ENCODE results near the gene SEMA3G. TPM values are rescaled to one million over a fixed set of nuclear protein-coding genes. Genes with fewer than 3 reads are reported as not detected.
A peak's percentile ranks its signal among the peaks of the same experiment; 100 is the strongest.

The SEMA3G gene
- total RNA-seq, 2 donors from 2014 or later = 1.5 to 2.3 TPM

DNA sequence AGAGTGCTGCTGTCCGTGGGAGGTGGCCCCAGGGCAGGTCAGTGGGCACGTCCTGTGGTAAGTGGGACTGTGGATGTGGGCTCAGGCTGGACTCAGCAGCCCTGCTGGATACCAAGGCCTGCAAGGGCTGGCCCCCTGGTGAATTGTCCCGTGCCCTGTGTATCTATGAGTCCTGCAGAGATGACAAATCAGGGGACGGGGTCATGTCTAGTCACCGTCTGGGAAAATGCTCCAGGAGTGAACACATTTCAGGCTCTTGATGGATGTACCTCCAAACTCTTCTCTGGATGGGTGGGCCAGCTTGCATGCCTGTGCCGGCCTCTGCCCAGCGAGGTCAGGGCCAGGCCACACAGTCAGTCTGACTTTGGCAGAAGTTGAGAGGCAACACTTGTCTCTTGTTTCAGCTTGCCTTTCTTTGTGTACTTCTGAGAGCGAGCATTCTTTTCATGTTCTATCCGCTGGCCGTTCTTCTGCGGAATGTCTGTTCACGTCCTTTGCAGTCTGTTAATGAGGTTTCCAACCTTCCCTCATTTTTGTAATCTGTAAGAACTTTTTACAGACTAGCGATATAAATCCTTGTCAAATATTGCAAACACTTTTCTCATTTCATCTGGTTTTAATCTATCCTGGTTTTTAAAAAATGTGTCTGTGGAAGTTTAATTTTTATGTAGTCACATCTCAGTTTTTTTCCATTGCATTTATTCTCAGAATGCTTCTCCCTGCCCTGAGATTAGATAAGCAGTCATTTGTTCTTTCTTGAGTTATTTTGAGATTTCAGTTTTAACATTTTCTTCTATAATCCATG is 38.9 kb upstream of the SEMA3G start:
- no peak overlapping the region for H3K4me3 Mint-ChIP-seq
- peaks cover 2% of the 10 kb centered on the region for H3K36me3 Mint-ChIP-seq (ENCODE audit: low read depth)
- ATAC-seq (no peak), DNase-seq (no peak)
- no peaks in the 10 kb centered on the region for H3K27me3 Mint-ChIP-seq
- H3K9me3 ChIP-seq (ENCODE audit: control insufficient read depth, low read length, poor library complexity, severe bottlenecking) = no peaks in the 10 kb centered on the region
- peaks cover 7% of the 10 kb centered on the region for H3K4me1 Mint-ChIP-seq
- no peak overlapping the region for H3K27ac Mint-ChIP-seq

DNA sequence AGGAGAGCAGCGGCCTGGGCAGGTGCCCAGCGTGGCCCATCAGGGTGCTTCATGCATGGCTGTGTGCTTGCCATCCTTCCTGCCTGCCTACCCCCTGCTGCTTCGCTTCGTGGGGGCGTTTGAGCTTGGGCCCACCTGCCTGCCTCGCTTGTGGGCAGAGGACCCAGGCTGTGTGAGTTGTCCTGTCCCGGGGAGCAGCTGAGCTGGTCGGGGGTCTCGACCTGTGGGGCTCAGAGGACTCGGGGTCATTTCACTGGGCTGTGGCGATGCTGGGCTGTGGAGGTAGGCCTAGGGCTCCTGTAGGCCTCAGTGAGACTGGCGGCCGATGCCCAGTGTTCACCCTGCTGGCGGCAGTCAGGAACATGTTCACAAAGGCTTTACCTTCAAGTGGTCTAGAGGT is 38.2 kb upstream of the SEMA3G start:
- H3K9me3 ChIP-seq (ENCODE audit: control insufficient read depth, low read length, poor library complexity, severe bottlenecking) = no peaks in the 10 kb centered on the region
- Mint-ChIP-seq H3K36me3 (ENCODE audit: low read depth) (peaks cover 2% of the 10 kb centered on the region), H3K4me1 (peaks cover 7% of the 10 kb centered on the region), H3K4me3 (no peak overlapping the region), H3K27ac (peak overlapping the region; percentile 51), H3K27me3 (no peaks in the 10 kb centered on the region)
- ATAC-seq (no peak), DNase-seq (no peak)

DNA sequence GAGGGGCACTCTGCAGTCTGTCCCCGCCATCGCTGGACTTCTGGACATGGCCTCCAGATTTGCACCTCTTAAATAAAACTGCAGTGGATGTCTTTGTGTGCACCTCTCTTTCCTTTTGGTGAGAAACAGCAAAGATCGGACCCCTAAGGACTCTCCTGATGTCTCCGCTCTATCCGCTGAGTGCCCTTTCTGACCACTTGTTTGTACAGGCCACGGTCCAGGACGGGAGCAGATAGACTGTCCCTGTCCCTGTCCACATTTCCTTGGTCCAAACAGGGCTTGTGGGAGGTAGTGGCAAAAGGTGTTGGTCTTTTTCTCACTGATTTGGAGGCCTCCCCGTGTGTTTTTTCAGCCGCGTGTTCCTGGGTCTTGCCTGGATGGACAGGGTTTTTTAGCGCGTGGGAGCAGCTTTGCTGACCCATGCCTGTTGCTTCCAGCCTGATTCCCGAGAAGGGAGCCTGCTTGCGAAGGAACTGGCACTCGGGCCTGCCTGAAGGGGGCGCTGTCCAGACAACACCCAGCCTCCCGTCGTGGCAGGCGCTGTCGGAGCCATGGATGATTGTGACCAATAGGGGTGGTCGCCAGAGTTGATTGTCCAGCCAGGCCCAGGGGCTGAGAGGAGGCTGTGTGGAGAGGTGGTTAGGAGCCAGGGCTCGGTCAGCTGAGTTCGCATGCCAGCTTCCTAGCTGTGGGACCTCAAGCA is 37.1 kb upstream of the SEMA3G start:
- H3K4me1 Mint-ChIP-seq = peaks cover 7% of the 10 kb centered on the region
- DNase-seq = no peak
- H3K27me3 Mint-ChIP-seq = no peaks in the 10 kb centered on the region
- H3K9me3 ChIP-seq (ENCODE audit: control insufficient read depth, low read length, poor library complexity, severe bottlenecking) = no peaks in the 10 kb centered on the region
- ATAC-seq = no peak
- H3K36me3 Mint-ChIP-seq (ENCODE audit: low read depth) = peaks cover 2% of the 10 kb centered on the region
- H3K4me3 Mint-ChIP-seq = no peak overlapping the region
- H3K27ac Mint-ChIP-seq = peak overlapping the region; percentile 51

DNA sequence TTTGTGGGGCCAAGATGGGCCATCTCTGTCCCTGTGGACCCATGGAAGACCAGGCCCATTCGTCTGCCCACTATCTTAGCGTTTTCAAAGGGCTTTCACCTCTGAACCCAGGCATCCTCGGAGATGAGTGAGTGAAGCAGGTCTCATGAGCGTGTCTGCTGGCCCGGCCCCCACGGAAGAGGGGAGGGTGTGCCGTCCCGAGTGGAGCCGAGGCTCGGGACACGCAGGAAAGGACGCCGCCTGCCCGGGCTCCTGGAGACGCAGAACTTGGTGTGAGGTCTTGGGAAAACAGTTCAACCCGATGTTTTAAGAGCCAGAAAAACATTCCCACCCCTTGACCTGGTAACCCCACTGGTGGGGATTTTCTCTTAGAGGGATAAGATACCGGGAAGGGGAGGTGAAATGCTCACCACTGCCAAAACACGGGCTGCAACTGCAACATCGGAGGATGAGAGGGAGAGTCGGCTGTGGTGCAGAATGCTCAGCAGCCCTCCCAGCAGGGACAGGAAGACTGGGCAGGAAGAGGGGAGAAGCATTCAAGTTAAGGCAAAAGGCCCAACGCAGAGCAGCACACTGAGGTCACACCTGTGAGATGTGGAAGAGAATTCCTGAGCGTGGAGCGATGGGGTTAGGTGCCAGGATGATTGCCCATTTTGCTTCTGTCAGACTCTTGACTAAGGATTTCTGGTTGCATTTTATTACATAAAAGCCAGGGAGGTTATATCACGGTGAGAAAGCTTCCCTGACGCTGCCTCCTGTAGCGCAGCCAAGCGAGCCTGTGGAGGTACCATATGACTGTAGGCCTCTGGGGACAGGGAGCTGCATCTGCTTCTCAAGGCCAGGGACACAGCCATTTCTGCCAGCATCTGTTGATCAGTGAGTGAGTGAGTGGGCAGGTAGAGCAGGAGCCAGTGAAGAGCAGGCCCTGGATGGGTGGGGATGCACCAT is 36.1 kb upstream of the SEMA3G start:
- H3K4me1 Mint-ChIP-seq = peaks cover 7% of the 10 kb centered on the region
- ATAC-seq (no peak), DNase-seq (no peak)
- H3K9me3 ChIP-seq (ENCODE audit: control insufficient read depth, low read length, poor library complexity, severe bottlenecking) = no peaks in the 10 kb centered on the region
- no peak overlapping the region for H3K27ac Mint-ChIP-seq
- peaks cover 2% of the 10 kb centered on the region for H3K36me3 Mint-ChIP-seq (ENCODE audit: low read depth)
- no peak overlapping the region for H3K4me3 Mint-ChIP-seq
- no peaks in the 10 kb centered on the region for H3K27me3 Mint-ChIP-seq

DNA sequence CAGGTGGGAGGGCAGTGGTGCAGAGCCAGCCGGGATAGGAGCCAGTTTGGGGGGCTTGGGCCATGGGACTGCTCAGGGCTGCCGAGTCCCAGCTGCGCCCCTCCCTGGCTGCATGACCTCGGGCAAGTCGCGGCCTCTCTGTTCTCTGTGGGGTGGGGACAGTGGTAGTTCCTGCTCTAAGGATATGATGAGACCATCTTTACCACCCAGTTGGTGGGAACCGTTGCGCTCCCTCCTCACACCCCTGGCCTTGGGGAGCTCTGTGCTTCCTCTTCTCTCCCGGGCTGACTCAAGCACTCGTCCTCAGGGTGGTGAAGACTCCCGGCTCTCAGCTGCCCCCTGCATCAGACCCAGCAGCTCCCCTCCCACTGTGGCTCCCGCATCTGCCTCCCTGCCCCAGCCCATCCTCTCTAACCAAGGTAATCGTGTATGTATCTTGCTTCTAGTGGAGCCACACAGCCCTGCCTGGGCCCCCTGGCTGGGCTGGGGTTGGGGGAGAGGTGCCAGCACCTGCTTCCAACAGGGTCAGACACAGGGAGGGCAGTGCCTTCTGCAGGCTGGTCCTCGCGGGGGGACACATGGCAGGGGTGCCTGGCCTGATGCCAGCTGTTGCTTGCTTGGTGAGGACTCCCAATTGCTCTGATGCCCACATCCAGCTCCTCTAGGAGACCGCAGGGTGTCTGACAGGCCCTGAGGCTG is 35.1 kb upstream of the SEMA3G start:
- H3K36me3 Mint-ChIP-seq (ENCODE audit: low read depth) = no peaks in the 10 kb centered on the region
- no peak overlapping the region for H3K27ac Mint-ChIP-seq
- DNase-seq (no peak), ATAC-seq (no peak)
- H3K27me3 Mint-ChIP-seq = no peaks in the 10 kb centered on the region
- no peaks in the 10 kb centered on the region for H3K9me3 ChIP-seq (ENCODE audit: control insufficient read depth, low read length, poor library complexity, severe bottlenecking)
- H3K4me1 Mint-ChIP-seq = peaks cover 7% of the 10 kb centered on the region
- H3K4me3 Mint-ChIP-seq = no peak overlapping the region

DNA sequence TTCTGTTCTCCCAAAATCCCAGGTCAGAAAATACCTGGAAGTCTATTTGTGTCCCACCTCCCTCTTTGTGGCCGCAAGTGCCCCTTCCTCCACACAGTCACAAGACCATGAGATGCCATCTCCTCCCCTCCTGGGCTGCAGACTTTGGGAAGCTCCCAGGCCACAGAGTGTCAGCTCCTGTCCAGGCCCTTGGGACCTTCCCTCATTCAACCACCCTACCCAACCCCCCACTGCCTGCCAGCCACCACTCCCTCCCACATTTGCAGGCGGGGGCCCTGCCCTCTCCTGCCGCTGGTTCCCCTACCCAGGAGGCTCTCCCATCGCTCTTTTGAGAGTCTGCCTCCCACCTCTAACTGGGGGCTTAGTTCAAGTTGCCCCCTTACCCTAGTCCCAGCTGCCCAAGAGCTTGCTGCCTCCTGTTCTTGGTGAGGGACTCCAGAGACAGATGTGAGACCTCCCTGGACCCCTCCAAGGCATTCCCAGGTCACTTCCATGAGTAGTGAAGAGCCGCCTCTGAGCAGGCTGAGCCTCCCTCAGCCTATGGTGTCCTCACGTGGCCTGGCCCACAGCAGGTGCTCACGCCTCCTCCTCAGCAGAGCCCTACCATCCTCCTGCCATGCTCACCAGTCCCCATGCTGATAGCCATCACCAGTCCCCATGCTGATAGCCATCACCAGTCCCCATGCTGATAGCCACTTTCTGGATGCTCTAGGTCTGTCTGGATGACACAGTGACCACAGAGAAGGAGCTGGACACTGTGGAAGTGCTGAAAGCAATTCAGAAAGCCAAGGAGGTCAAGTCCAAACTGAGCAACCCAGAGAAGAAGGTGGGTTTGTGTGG is 34.4 kb upstream of the SEMA3G start:
- Mint-ChIP-seq H3K27me3 (no peaks in the 10 kb centered on the region), H3K27ac (no peak overlapping the region), H3K36me3 (ENCODE audit: low read depth) (no peaks in the 10 kb centered on the region), H3K4me1 (peaks cover 7% of the 10 kb centered on the region), H3K4me3 (no peak overlapping the region)
- no peaks in the 10 kb centered on the region for H3K9me3 ChIP-seq (ENCODE audit: control insufficient read depth, low read length, poor library complexity, severe bottlenecking)
- DNase-seq (no peak), ATAC-seq (no peak)

DNA sequence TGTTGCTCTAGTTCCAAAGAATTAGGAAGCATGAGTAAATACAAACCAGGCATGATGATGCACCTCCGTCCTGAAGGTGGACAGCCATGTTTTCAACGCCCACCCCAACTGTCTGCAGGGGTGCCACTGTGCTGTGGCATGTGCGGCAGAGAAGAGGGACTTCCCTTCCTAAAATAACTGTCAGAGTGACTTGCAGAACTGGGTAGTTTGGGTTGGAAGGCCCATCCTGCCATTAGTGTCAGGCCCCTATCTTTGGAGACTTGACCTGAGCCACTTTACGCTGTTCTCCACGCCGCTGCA is 32.8 kb upstream of the SEMA3G start:
- Mint-ChIP-seq H3K36me3 (ENCODE audit: low read depth) (no peaks in the 10 kb centered on the region), H3K4me1 (peaks cover 3% of the 10 kb centered on the region), H3K27ac (no peak overlapping the region)

DNA sequence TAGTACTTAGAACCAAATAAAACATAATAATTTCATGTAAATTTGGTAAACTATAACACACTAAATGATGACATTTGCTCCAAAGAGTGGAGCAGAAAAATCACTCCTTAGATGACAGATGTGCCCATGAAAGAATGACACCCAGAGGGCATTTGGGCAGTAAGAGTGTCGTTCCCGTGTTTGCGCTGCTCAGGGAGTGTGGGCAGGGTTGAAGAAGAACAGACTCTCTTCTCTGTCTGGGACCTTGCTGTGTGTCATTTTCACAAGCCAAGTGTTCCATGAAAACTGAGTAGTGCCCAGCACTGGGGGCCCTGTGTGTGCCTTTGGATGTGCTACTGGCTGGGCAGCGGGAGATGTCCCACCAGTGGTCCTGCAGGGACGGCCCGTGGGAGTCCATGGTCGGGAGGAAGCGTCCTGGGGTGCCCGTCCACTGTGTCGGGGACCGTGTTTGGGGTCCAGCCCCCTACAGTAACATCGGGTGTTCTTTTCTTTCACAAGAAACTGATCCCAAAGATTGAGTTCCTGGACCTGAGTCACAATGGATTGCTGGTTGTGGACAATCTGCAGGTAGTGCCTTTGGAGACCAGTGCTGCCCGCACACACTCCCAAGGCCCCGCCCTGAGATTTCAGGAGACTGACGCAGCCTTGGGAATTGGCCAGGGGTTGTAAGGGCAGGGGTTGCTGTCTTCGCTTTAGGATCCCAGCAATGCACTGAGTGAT is 32.3 kb upstream of the SEMA3G start:
- H3K9me3 ChIP-seq (ENCODE audit: control insufficient read depth, low read length, poor library complexity, severe bottlenecking) = no peaks in the 10 kb centered on the region
- Mint-ChIP-seq H3K27ac (no peak overlapping the region), H3K27me3 (no peaks in the 10 kb centered on the region), H3K4me3 (no peak overlapping the region), H3K4me1 (peaks cover 3% of the 10 kb centered on the region), H3K36me3 (ENCODE audit: low read depth) (no peaks in the 10 kb centered on the region)
- DNase-seq (no peak), ATAC-seq (no peak)

More for the DNA sequence above, 32.8 kb upstream of the SEMA3G start:
- Mint-ChIP-seq H3K27me3 (no peaks in the 10 kb centered on the region), H3K4me3 (no peak overlapping the region)
- ATAC-seq = no peak
- DNase-seq = no peak
- H3K9me3 ChIP-seq (ENCODE audit: control insufficient read depth, low read length, poor library complexity, severe bottlenecking) = no peaks in the 10 kb centered on the region

DNA sequence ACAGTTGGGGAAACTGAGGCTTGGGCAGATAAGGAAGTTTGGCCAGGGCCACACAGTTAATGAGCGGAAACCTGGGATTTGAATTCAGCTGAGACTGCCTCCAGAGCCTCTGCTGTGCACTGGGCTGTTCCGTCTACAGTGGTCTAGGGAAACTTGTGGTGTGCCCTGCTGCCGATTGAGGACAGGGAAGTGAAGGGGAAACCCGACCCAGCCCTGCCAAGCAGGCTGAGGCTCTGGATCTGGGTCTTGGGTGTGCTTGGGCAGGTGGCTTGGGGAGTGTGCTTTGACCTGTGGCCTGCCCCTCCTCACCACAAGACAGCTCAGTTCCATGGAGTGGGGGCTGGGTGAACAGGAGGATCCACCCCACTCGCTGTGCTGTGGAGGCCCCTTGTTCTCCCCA is 28.1 kb upstream of the SEMA3G start:
- Mint-ChIP-seq H3K36me3 (ENCODE audit: low read depth) (no peaks in the 10 kb centered on the region), H3K27ac (no peak overlapping the region), H3K4me3 (no peak overlapping the region), H3K27me3 (no peaks in the 10 kb centered on the region), H3K4me1 (peaks cover 4% of the 10 kb centered on the region)
- no peaks in the 10 kb centered on the region for H3K9me3 ChIP-seq (ENCODE audit: control insufficient read depth, low read length, poor library complexity, severe bottlenecking)
- DNase-seq = no peak
- ATAC-seq = no peak

DNA sequence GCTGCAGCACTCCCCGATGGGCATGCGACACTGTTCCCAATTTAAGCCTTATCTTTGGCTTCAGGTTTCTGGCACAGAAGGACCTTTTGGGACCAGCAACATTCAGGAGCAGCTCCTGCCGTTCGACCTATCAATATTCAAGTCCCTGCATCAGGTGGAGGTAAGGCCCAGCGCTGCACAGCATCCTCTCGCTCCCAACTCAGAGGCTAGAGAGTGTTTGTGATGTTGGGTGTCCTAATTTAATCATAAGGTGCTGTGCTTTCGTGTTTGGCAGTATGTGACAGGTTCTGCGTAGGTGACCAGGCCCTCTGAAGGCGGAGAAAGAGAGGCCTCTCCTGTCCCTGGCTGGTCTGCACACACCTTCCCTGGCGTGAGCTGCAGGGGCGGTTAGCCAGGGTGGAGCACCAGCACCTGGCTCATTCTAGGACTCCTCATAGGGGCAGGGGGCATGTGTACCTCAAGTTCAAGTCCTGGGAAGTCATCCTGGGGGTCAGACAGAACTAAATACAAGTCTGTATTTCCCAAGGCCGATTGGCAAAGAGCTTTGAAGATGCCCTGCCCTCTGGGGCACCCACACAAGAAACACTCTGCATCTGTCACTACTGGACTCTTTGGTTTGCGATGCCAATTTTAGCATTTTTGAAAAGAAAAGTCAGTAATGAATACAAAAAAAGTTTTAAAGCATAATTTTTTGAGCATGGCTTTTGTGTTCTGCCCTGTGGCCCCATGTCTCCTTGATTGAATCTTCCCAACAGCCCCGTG is 27.5 kb upstream of the SEMA3G start:
- DNase-seq (no peak), ATAC-seq (no peak)
- no peaks in the 10 kb centered on the region for H3K9me3 ChIP-seq (ENCODE audit: control insufficient read depth, low read length, poor library complexity, severe bottlenecking)
- H3K4me1 Mint-ChIP-seq = peaks cover 4% of the 10 kb centered on the region
- H3K36me3 Mint-ChIP-seq (ENCODE audit: low read depth) = no peaks in the 10 kb centered on the region
- no peaks in the 10 kb centered on the region for H3K27me3 Mint-ChIP-seq
- H3K27ac Mint-ChIP-seq = no peak overlapping the region
- H3K4me3 Mint-ChIP-seq = no peak overlapping the region
